ENCODE results near the gene RAPGEF6. TPM values are rescaled to one million over a fixed set of nuclear protein-coding genes. Genes with fewer than 3 reads are reported as not detected.

Gene RAPGEF6
- total RNA-seq, 4 donors from 2014 or later = 16.7 to 104 (median 22.6) TPM

DNA sequence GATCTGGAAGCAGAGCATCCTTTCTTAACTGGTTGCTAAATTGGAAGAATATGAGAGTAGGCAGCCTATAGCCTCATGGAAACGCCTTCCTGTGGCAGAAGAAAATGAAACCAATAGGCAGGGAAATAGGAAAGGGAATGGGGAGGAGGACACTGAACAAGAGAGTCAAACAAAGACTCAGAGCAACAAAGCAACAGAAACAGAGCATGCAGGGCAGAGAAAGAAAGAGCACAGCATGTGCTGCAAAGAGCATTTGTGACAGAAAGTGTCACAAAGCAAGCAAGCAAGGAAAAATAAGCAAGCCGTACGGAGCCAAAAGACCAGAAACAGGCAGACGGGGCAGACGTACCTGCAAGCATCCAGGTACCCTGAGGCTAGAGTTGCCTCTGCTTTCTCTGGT, 123.1 kb downstream of the RAPGEF6 start:
- H3K27me3 ChIP-seq = no peaks in the 10 kb centered on the region
- H3K4me1 ChIP-seq = no peaks in the 10 kb centered on the region
- H3K36me3 ChIP-seq = peaks cover 0 to 8% (median 0%) of the 10 kb centered on the region in 3 donors
- no peak for TF ChIP-seq CTCF (IDR thresholded peaks at IDR 0.05)
- no peak for TF ChIP-seq POLR2A (IDR thresholded peaks at IDR 0.05)
- DNase-seq = no peak
- no peak overlapping the region for H3K4me3 ChIP-seq
- H3K27ac ChIP-seq = no peak overlapping the region
- H3K9me3 ChIP-seq = no peaks in the 10 kb centered on the region

GRCh38 chr5:131509801-131510200, 125.2 kb downstream of the RAPGEF6 start:
- no peak for TF ChIP-seq POLR2A (IDR thresholded peaks at IDR 0.05)
- no peak for TF ChIP-seq CTCF (IDR thresholded peaks at IDR 0.05)

GRCh38 chr5:131505237-131505908, 129.7 kb downstream of the RAPGEF6 start:
- DNase-seq = no peak
- no peak overlapping the region for H3K27ac ChIP-seq
- TF ChIP-seq CTCF (IDR thresholded peaks at IDR 0.05) (no peak), POLR2A (IDR thresholded peaks at IDR 0.05) (no peak)
- no peak overlapping the region for H3K4me3 ChIP-seq
- H3K27me3 ChIP-seq = no peaks in the 10 kb centered on the region
- H3K36me3 ChIP-seq = peaks cover 0 to 27% (median 0%) of the 10 kb centered on the region in 3 donors
- no peaks in the 10 kb centered on the region for H3K4me1 ChIP-seq
- no peaks in the 10 kb centered on the region for H3K9me3 ChIP-seq

More at GRCh38 chr5:131509801-131510200, 125.2 kb downstream of the RAPGEF6 start:
- Histone ChIP-seq H3K4me1 (no peaks in the 10 kb centered on the region), H3K27me3 (no peaks in the 10 kb centered on the region), H3K9me3 (no peaks in the 10 kb centered on the region), H3K4me3 (no peak overlapping the region), H3K27ac (no peak overlapping the region), H3K36me3 (peaks cover 0 to 17% (median 0%) of the 10 kb centered on the region in 3 donors)
- DNase-seq = no peak

DNA sequence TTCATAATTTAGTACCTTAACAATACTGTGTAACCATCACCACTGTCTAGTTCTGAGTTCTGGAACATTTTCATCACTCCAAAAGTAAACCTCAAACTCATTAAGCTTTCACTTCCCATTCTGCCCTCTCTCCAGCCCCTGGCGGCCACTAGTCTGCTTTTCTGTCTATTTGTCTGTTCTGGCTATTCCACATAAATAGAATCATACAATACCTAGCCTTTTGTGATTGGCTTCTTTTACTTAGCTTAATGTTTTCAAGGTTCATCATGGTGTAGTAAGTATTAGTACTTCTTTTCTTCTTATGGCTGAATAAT, 138.7 kb downstream of the RAPGEF6 start:
- Histone ChIP-seq H3K27me3 (no peaks in the 10 kb centered on the region), H3K36me3 (peaks cover 0 to 32% (median 0%) of the 10 kb centered on the region in 3 donors), H3K4me1 (no peaks in the 10 kb centered on the region), H3K27ac (no peak overlapping the region), H3K4me3 (no peak overlapping the region), H3K9me3 (no peaks in the 10 kb centered on the region)
- TF ChIP-seq POLR2A (IDR thresholded peaks at IDR 0.05) = no peak
- peak in 3 of 6 experiments; percentile 5 to 29 (median 8) for TF ChIP-seq CTCF (IDR thresholded peaks at IDR 0.05)
- DNase-seq = peak in 1 of 3 donors; percentile 41

DNA sequence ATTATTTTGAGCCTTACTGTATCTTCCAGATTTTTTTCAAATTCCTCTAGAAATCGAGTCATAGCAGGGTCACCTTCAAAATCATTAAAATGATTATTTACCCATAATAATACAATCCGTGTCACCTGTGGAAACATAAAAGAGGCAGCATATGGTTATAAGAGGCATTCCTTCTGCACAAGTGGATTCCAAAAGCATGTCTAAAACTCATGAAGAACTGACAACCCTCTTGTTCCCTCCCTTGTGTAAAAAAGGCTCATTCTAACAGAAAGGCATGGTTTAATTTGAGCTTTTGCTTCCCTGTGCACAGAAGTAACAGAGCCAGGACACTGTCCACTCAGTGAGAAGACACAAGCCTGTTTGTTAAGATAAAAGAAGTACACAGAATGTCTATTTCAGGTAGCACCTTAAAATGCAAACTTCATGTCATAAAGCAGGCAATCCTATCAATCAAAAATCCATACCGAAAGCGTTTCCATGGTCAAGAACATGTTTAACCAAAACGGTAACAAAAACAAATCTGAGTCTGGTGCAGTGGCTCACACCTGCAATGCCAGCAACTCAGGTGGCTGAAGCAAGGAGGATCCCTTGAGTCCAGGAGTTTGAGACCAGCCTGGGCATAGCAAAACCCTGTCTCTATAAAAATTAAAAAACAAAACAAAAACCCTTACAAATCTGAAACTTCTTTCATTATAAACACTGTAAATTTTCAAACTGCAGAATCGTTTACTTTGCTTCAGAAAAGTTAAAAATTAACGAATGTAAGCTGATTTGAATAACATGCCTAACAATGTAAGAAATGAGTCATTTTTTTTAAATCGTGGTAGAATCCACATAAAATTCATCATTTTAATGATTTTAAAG, 139.3 kb downstream of the RAPGEF6 start:
- H3K36me3 ChIP-seq = peaks cover 0 to 36% (median 0%) of the 10 kb centered on the region in 3 donors
- no peaks in the 10 kb centered on the region for H3K4me1 ChIP-seq
- H3K27ac ChIP-seq = no peak overlapping the region
- no peak for DNase-seq
- TF ChIP-seq POLR2A (IDR thresholded peaks at IDR 0.05) (no peak), CTCF (IDR thresholded peaks at IDR 0.05) (no peak)
- H3K27me3 ChIP-seq = no peaks in the 10 kb centered on the region
- no peak overlapping the region for H3K4me3 ChIP-seq
- no peaks in the 10 kb centered on the region for H3K9me3 ChIP-seq
